GM20431 (cell line): ENCODE results near the gene CIC.

Experiments used
- in situ Hi-C: fragments of 300-500 bp; cut with MseI, MboI; formaldehyde crosslinking; loops from one replicate; pipeline ENCODE4 v1.15.0; 2020; ENCODE audit warnings: low sequenced_read_pairs; ENCODE audit not compliant: unreplicated experiment

Gene CIC

DNA sequence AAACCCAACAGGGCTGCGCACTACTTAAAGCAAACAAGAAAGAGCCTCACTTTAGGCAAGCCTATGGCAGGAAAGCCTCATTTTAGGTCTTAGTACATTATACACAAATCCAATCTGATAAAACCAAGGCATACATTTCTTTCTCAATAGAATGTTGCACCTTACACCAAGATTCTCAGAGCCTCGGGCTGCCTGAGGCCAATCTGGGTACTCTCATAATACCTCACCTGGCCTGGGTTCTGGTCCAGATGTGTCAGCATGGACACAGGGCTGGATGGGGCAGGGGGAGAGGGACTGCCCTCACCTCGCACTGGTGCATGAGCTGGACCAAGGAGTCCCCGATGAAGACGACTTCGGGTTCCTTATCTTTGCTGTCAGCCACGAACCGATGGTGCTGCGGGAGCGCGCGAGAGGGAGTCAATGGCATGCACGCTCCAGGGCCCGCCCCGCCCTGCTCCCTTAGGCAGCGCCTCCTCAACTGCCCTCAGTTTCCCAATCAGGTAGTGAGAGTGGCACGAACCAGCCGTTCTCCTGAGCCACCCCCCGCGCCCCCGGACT, 32.7 kb downstream of the CIC start, which contains the start of gene PRR19:
Gene PRR19 (plus strand): TSS at position 487 of the 558 bp plus-strand sequence. CDS start 7,453 bp downstream, outside the sequence.
- in situ Hi-C loops, result no loop called here

DNA sequence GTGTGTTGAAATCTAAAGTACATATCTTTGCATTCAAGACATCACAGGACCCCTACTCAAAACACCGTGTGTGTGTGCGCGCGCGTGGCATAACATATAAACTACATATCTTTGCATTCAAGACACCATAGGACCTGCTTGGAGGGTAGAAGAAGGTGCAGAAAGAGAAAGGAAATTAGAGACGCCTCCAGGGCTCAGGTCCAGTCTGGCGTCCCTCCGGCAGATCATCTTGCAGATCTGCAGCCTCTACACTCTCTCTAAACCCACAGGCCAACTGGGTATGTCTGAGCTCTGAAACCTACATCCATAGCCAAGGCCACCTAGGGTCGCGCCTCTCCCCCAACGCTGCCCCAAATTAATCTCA, 34.0 kb downstream of the CIC start:
- in situ Hi-C loops, result no loop called here

DNA sequence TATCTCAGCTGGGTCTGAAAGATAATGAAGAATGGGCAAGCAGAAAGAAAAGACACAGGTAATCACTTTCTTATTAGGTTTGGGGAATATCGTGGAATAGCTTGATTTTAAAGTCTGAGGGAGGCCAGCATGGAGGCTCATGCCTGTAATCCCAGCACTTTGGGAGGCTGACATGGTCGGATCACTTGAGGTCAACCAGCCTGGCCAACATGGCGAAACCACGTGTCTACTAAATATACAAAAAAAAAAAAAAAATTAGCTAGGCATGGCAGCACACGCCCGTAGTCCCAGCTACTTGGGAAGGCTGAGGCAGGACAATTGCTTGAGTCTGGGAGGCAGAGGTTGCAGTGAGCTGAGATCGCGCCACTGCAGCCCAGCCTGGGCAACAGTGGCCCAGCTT, 34.8 kb downstream of the CIC start:
- in situ Hi-C loops, result no loop called here

DNA sequence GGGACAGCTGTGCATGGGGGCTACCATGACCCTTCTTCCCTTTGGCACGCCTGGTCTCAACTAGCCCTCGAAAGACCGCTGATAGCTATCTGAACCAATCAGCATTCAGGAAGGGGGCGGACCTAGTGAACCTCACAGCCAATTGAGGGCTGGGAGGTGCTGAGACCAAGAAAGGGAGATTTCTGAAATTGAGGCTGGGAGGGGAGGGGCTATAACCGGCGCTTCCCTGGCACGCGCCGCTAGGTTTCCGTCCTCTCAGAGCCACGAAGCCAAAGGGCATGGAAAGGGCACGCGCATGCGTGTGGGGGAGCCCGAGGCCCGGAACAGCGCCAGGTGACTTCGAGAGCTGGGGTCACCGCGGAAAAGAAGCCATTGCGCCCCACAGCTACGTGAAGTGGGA, 37.6 kb downstream of the CIC start:
- in situ Hi-C loops, result no loop called here

DNA sequence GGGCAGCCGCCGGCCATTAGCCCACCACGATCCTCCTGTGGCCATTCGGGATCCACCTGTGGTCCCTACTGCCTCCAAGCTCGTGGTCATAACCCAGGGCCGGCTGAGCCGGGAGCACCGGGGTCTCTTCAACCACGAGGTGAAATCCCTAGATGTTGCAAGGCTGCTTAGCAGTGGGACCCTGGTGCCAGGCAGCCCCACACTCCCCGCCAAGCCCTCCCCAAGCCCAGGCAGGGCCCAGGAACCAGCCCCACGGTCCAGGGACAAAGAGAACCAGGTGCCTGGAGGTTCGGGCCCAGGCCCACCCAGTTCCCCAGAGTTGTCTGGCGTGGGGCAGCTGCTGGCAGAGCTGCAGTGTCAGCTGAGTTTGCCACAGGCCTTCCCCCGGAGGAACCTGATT, 40.6 kb downstream of the CIC start:
- in situ Hi-C loops, result no loop called here

DNA sequence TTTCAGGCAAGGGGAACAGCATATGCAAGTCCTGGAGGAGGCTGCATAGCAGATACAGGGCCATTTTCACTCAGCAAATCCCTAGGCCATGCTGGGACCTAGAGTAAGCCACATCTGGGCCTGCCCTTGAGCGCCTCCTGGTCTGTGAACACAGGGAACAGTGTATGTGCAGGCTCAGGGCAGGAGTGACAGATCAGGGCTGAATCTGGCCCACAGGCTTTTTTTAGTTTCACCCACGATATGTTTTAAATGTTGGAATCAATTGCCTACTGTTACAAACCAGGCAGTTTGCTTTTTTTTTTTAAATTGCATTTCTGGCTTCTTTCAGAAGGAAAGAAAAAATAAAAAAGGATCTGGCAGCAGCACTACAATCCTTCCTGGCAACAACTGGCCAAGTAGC, 42.6 kb downstream of the CIC start:
- in situ Hi-C loops, result no loop called here

DNA sequence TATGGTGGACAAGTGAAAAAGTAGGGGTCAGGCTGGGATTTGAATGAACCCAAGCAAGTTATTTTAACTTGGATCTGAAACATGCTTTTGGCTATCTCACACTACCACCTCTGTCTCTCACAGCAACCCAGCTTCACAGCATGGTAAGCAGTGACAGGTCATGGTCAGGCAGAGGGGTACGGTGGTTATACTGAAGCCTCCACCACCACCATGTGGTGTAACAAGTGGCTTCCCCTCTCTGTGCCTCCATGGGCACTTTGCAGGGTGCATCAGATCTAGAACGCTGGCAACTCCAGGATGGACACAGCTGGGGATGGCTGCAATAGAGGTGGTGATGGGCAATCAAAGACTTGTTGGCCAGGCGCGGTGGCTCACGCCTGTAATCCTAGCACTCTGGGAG, 43.3 kb downstream of the CIC start:
- in situ Hi-C loops, result no loop called here

DNA sequence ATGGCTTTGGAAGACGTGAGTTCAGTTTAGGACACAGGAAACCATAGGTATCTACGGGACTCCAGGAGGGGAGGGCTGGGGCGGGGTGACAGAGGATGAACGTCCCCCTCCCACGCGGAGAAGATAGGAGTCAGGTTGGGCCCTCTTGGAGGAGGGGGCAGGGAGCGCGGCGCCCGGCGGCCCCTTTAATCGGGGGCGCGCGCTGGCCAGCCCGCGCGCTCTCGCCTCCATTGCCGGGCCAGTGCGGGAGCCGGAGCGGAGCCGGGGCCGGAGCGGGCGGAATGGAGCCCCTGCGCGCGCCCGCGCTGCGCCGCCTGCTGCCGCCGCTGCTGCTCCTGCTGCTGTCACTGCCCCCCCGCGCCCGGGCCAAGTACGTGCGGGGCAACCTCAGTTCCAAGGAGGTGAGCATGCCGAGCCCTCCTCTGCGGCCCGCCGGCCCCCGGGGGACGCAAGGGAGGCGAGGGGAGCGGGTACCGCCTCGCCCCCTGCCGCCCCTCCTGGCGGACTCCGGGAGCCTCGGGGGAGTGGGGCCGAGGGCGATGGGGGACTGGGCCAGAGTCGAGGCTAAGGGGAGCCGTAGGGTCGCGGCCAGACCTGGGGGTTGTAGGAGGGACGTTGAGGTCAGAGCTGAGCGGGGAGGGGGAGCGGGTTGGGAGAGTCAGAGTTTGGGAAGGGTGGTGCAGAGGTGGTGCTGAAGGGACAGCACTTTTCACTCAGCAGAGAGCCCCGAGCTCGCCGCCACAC, 44.2 kb downstream of the CIC start, which contains the start of gene TMEM145:
Gene TMEM145 (plus strand): TSS at position 214 of the 744 bp plus-strand sequence. CDS start 68 bp downstream, at position 282.
- in situ Hi-C loops, result no loop called here

DNA sequence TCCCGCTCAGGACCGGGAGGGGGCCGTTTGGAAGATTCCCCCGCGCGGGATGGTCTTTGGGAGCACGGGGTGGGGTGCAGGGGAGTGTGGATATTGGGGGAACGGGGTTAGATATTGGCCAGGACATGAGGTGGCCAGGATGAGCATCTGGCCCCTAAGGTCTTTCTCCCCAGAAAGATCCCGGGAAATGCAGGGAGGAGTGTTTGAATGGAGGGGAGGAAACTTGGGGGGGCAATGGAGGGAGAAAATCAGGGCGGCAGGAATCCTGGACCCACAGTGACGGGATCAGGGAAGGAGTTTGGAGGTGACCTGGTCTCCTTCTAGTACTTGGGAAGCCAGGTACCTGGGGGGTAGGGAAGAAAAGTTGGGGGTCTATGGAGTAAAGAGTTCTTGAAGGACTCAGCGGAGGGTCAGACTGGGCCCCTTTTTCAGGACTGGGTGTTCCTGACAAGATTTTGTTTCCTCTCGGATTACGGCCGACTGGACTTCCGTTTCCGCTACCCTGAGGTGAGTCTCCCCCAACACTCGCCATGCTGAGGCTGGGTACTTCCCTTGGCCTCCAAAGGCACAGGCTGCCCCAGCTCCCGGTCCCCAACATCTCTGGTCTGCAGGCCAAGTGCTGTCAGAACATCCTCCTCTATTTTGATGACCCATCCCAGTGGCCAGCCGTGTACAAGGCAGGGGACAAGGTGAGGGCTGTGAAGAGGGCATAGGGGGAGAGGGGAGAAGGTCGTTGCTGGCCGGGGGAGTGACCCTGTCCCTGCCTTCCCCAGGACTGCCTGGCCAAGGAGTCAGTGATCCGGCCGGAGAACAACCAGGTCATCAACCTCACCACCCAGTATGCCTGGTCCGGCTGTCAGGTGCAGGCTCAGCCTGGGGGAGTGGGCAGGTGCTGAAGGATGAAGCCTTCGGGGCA, 45.0 kb downstream of the CIC start:
- in situ Hi-C loops, result no loop called here

DNA sequence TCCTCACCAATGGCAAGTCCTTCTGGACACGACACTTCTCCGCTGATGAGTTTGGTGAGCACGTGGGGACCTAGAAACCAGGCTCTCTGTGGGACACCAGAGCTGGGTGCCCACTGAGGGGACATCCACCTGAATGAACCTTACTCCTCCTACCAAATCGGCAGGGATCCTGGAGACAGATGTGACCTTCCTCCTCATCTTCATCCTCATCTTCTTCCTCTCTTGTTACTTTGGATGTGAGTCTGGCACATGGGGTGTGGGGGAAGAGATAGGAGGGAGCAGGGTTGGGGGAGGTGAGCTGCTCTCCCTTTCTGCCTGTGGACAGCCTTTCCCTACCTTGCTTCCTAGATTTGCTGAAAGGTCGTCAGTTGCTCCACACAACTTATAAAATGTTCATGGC, 46.0 kb downstream of the CIC start:
- in situ Hi-C loops, result no loop called here

DNA sequence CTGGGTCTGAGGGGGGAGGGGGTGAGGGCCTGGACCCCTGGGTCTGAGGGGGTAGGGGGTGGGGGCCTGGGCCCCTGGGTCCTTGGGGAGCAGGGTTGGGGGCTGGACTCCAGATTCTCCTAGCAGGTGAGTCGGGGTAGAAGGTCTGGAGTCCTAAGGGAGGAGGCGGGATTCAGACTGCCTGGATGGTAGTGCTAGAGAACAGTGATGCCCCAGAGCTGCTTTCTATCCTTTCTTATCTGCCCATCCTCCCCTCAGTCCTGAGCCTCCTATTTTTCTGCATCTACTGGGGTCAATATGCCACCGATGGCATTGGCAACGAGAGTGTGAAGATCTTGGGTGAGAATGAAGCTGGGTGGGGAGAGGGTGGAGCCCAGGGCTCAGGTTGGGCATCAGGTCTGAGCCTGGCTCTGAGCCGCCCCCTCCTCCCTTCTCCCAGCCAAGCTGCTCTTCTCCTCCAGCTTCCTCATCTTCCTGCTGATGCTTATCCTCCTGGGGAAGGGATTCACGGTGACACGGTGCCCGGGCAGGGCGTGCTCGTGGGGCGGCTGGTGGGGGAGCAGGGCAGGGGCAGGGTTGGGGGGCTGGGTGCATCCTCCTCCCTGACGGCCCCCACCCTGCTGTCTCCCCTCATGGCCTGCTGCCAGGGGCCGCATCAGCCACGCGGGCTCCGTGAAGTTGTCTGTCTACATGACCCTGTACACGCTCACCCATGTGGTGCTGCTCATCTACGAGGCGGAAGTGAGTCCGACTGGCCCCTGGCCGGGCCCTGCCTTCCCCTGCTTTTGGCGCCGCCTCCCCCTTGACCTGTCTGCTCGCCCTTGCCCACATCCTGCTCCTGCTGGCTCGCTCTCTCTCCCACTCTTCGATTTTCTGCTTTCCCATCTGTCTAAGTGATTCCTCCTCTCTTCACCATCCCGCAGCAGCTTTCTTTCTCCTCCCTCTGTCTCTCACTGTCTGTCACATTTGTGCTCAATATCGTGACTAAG, 47.5 kb downstream of the CIC start:
- in situ Hi-C loops, result no loop called here

DNA sequence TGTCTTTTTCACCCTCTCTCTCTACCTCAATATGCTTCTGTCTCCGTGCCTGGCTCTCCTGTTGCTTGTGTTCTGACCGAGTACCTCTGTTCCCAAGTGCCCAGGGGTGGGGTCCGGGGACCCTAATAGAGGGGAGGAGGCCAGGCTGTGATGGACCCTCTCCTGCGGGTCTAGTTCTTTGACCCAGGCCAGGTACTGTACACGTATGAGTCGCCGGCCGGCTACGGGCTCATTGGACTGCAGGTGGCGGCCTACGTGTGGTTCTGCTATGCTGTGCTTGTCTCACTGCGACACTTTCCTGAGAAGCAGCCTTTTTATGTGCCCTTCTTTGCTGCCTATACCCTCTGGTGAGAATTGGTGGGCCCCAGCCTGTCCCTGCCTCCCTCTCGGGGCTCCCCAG, 48.5 kb downstream of the CIC start:
- in situ Hi-C loops, result no loop called here

DNA sequence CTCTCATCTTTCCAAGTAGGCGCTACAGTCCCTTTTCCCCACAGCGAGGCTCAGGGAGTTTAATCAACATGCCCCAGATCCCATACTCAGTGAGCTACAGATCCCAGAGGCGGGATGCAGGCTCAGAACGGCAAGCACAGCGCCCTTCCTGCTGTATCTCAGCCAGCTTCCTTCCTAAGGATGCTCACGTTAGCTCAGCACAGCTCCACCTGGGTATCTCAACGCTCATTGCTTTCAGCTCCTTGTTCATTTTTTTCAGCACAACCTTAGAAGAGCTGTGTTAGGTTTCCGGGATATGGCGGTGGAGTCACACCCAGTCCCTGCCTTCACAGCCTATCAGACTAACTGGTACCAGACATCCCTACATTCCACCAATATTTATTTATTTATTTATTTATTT, 53.3 kb downstream of the CIC start:
- in situ Hi-C loops, result no loop called here

DNA sequence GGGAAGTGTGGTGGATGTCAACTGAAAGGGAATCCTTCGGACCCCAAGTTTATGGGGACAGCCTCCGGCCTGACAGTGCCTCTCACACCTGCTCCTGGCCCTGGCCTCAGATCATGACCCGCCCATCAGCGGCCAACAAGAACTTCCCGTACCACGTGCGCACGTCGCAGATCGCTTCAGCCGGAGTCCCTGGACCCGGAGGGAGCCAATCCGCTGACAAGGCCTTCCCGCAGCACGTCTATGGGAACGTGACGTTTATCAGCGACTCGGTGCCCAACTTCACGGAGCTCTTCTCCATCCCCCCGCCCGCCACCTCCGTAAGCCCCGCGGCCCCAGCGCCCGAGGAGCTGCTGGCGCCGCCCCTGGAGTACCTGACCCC, 54.4 kb downstream of the CIC start:
- in situ Hi-C loops, result no loop called here

DNA sequence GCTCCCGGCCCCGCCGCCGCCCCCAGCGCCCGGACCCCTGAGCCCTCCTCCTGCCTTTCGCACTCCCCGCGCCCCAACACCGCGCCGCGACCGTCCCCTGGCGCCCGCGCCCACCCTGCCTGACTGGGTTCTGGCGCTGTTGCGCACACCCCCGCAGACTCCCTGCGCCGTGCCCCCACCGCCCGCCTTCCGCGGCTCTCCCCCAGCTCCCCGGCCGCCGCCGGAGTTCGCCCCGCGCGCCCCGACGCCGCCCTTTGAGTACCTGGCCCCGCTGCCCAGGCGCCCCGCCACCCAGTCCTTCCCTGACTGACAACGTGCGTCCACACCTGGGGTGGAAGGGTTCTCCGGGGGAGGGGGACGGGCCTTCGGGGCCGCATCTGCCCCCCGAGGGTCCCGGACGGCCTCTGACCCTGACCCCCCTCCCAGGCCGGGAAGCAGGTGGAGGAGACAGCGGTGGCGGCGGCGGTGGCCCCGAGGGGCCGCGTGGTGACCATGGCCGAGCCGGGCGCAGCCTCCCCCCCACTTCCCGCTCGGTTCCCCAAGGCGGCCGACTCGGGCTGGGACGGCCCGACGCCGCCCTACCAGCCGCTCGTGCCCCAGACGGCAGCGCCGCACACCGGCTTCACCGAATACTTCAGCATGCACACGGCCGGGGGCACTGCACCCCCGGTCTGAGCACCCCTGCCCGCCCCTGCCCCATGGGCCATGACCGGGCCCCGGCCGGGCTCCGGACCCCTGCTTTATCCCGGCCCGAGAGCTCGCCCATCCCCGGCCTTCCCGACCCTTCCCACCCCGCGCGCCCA, 55.0 kb downstream of the CIC start:
- in situ Hi-C loops, result no loop called here

DNA sequence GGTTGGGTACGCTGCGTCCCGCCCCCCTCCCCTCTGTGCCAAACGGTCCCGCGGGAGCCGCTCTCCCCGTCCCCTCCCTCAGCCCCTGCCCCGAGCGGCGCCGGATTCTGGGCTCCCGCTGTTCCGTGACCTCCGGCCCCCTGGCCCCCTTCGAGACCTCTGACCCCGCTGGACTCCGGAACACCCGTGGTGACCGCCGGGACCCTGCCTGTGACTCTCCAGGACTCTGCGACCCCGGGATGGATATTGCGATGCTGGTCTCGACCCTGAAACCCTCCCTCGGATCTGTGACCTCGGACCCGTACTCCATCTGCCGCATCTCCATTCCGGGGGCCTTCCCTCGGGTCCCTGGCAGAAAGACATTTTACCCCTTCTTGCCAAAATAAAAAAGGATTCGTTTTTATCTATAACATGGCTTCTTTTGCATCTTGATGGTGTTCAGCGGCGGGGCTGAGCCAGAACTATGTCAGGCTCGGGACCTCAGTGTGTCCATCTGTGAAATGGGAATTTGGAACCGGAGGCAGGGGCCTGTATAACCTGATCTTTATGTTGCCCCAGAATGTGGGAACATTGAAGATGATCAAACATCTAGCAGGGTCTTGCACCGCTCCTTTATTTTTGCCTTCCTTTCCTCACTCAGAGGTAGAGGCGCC, 55.7 kb downstream of the CIC start:
- in situ Hi-C loops, result no loop called here

DNA sequence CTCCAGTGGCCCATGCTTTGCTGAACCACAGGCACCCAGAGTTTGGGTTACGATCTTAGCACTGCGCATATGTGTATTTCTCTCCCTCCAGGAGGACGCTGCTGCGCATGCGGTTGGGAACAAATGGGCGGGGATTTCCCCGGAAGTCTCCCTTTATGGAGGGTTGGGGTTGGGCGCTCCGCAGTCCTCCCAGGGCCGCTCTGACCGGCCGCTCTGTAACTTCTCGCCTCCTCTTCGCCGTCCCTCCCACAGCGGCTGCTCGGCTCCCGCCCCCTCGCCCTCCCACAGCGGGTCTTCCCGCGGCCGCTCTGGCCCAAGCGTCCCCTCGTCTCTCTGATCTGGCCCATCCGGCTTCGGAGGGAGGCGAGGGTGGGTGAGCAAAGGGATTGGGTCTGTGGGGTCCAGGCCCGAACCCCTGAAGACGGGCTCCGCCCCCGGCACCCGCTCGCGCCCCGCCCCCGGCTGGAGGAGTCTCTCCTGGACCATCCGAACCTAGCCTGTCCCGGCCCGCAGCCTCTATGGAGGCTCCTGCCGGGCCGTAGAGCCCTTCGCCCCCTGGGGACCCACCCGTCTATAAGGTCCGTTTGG, 56.4 kb downstream of the CIC start, which contains the start of gene MEGF8:
Gene MEGF8 (plus strand): TSS at position 328 of the 588 bp plus-strand sequence. CDS start 609 bp downstream, outside the sequence.
- in situ Hi-C loops, result no loop called here
